PC-9 (cell line): ENCODE data around the gene SMIM27. TPM values are rescaled to one million over a fixed set of nuclear protein-coding genes. Genes with fewer than 3 reads are reported as not detected.

Source experiments
- Bru-seq: library from RNA; stranded (reverse); fragments of 400-500 nt; gene quantifications from one replicate; lab custom pipeline; 2021; lab: Mats Ljungman, UMichigan
- BruChase-seq, 2 experiments: library from RNA; stranded (reverse); fragments of 400-500 nt; gene quantifications; one replicate each; lab custom pipeline; 2021; lab: Mats Ljungman, UMichigan
- BruUV-seq: library from RNA; stranded (reverse); fragments of 400-500 nt; replicated peaks from 2 replicates; lab custom pipeline; 2021; lab: Mats Ljungman, UMichigan
- CTCF ChIA-PET: fragments of 300-600 bp; sonication (Branson Sonifier 250); formaldehyde crosslinking; loops from one replicate; lab custom pipeline; 2022; ENCODE audit warnings: antibody characterized with exemption; lab: Charles Lee
- POLR2A ChIA-PET: fragments of 300-600 bp; sonication (Branson Sonifier 250); formaldehyde crosslinking; loops from one replicate; lab custom pipeline; 2022; ENCODE audit warnings: antibody characterized with exemption; ENCODE audit not compliant: unreplicated experiment; lab: Charles Lee
- DNase-seq, 2 experiments: peaks; one replicate each; pipeline versions ENCODE4 v3.0.0 to v3.0.0-alpha.2; 2015 to 2022; ENCODE audit warnings: mixed read lengths in 1 of 2
- H2AFZ ChIP-seq: fragments of 200-600 bp; sonication (generic); 2 replicates; pipeline ENCODE4 v1.8.1; 2017; ENCODE audit warnings: antibody characterized with exemption
- H3F3A ChIP-seq: fragments of 200-600 bp; sonication (generic); 2 replicates; pipeline ENCODE4 v1.8.1; 2017; ENCODE audit warnings: antibody characterized with exemption, mild to moderate bottlenecking, low read depth; ENCODE audit not compliant: insufficient read depth
- H3K27ac ChIP-seq: fragments of 200-600 bp; sonication (generic); 2 replicates; pipeline ENCODE4 v1.6.1; 2016; ENCODE audit warnings: mixed run types
- H3K27me3 ChIP-seq: fragments of 200-600 bp; sonication (generic); 2 replicates; pipeline ENCODE4 v1.6.1; 2016; ENCODE audit warnings: low read depth, mixed run types; ENCODE audit not compliant: insufficient read depth
- H3K36me3 ChIP-seq: fragments of 200-600 bp; sonication (generic); 2 replicates; pipeline ENCODE4 v1.6.1; 2016; ENCODE audit warnings: low read depth, mixed run types
- H3K4me1 ChIP-seq: fragments of 200-600 bp; sonication (generic); replicated peaks from 2 replicates; pipeline ENCODE4 v1.6.1; 2016; ENCODE audit warnings: mixed run types; ENCODE audit not compliant: insufficient read depth
- H3K4me2 ChIP-seq: fragments of 200-600 bp; sonication (generic); 2 replicates; pipeline ENCODE4 v1.6.1; 2017; ENCODE audit warnings: mixed run types
- H3K4me3 ChIP-seq: fragments of 200-600 bp; sonication (generic); 2 replicates; pipeline ENCODE4 v1.6.1; 2016; ENCODE audit warnings: mixed run types
- H3K79me2 ChIP-seq: fragments of 200-600 bp; sonication (generic); 2 replicates; pipeline ENCODE4 v1.6.1; 2017; ENCODE audit warnings: low read depth, mixed run types
- H3K9me2 ChIP-seq: fragments of 200-600 bp; sonication (generic); 2 replicates; pipeline ENCODE4 v1.8.1; 2017; ENCODE audit warnings: mild to moderate bottlenecking; ENCODE audit not compliant: insufficient read depth
- H3K9me3 ChIP-seq: fragments of 200-600 bp; sonication (generic); 2 replicates; pipeline ENCODE4 v1.8.1; 2016; ENCODE audit warnings: low read depth; ENCODE audit not compliant: insufficient read depth
- H4K20me1 ChIP-seq: fragments of 200-600 bp; sonication (generic); 2 replicates; pipeline ENCODE4 v1.8.1; 2017; ENCODE audit not compliant: insufficient read depth
- CTCF ChIP-seq: fragments of 200-600 bp; sonication (generic); conservative IDR thresholded peaks from 2 replicates; pipeline ENCODE4 v1.6.1; 2017; ENCODE audit warnings: mixed run types, antibody characterized with exemption, mild to moderate bottlenecking, moderate library complexity
- EZH2 ChIP-seq: fragments of 200-600 bp; sonication (generic); IDR thresholded peaks from 2 replicates; pipeline ENCODE4 v1.8.0; 2017; ENCODE audit warnings: antibody characterized with exemption, low read depth
- intact Hi-C: fragments of 100-400 bp; cut with micrococcal nuclease; formaldehyde crosslinking; loops from one replicate; pipeline ENCODE4 v1.10.0; 2022; ENCODE audit not compliant: unreplicated experiment
- long read RNA-seq: library from polyadenylated mRNA; stranded (forward); transcript quantifications from one replicate; pipeline ENCODE4 v2.0.0, GENCODE V29; 2022
- total RNA-seq: library from RNA; stranded (reverse); gene quantifications from 2 replicates; pipeline ENCODE4 v1.2.3, GENCODE V29; 2021

Gene SMIM27
- 8.0 and 8.2 TPM in 2 replicates for total RNA-seq
- percentile 40 among the genes with signal in this experiment for Bru-seq, nascent RNA
- BruChase-seq, experiment 1, labeled RNA remaining after a 2-hour chase = percentile 25 among the genes with signal in this experiment
- BruChase-seq, experiment 2, labeled RNA remaining after a 6-hour chase = percentile 39 among the genes with signal in this experiment
- long read RNA-seq, partial matches to known transcripts = 31 of 34 reads
- long read RNA-seq, other reads (novel, unspliced or antisense) = 1 of 34 reads

GRCh38 chr9:32552172-32552872 is at the start of gene SMIM27, which contains the start of gene TOPORS:
SMIM27 (plus strand) TSS chr9:32552327; CDS start chr9:32552435, 108 bp downstream.
TOPORS (minus strand) TSS chr9:32552586; CDS start chr9:32552436, 150 bp downstream.
- TF ChIP-seq CTCF = no peak
- TF ChIP-seq EZH2 = no peak
- POLR2A ChIA-PET = interaction anchor here (0.5 to 0.7 kb wide), 3 partner anchors 25 to 168 kb away, joined by 3 to 9 read pairs (median 5); partner anchors contain the start of gene RIGI
- peak within 1 kb of the TSS; percentile 77 for H3K27ac ChIP-seq
- no peaks in the 10 kb centered on the region for H3K27me3 ChIP-seq
- intact Hi-C loops = loop anchor here (2.0 kb wide), 1 partner anchor 20 kb away; the partner anchor contains the start of gene NDUFB6
- H3K4me3 ChIP-seq = peak within 1 kb of the TSS; percentile 95
- no peaks in the 10 kb centered on the region for H3K9me2 ChIP-seq
- peaks cover 15% of the 10 kb centered on the region for H3K4me1 ChIP-seq
- peak; percentile 74 to 76 for DNase-seq
- peak within 1 kb of the TSS; percentile 88 for H3K4me2 ChIP-seq
- H3K36me3 ChIP-seq = no peaks in the 10 kb centered on the region
- BruUV-seq = TSS peak; percentile 68
- no peaks in the 10 kb centered on the region for H3K9me3 ChIP-seq
- H3K79me2 ChIP-seq = peaks cover 46% of the 10 kb centered on the region
- peak within 1 kb of the TSS; percentile 86 for H2AFZ ChIP-seq
- CTCF ChIA-PET = interaction anchor here (0.9 kb wide), 1 partner anchor 173 kb away, joined by 7 read pairs; no protein-coding TSS in a partner anchor
- peaks cover 14% of the 10 kb centered on the region for H4K20me1 ChIP-seq
- no peaks in the 10 kb centered on the region for H3F3A ChIP-seq

- peak in 1 of 2 experiments; percentile 67 for DNase-seq
- Histone ChIP-seq H3K4me3 (no peak overlapping the region), H3F3A (no peaks in the 10 kb centered on the region; the same call in 1 of the 2 replicates), H3K36me3 (no peaks in the 10 kb centered on the region), H4K20me1 (no peaks in the 10 kb centered on the region), H3K27me3 (no peaks in the 10 kb centered on the region), H3K9me3 (no peaks in the 10 kb centered on the region; the same call in 1 of the 2 replicates), H2AFZ (no peak overlapping the region), H3K9me2 (no peaks in the 10 kb centered on the region), H3K79me2 (no peaks in the 10 kb centered on the region), H3K27ac (no peak overlapping the region), H3K4me2 (no peak overlapping the region), H3K4me1 (peaks cover 8% of the 10 kb centered on the region)
- intact Hi-C loops = no loop called here
- ChIA-PET CTCF (no interaction called here), POLR2A (no interaction called here)
- BruUV-seq = no TSS peak
- TF ChIP-seq EZH2 = no peak
- no peak for TF ChIP-seq CTCF
Measured at GRCh38 chr9:32502464-32502863, 49.7 kb upstream of the SMIM27 start.

- intact Hi-C loops = no loop called here
- no peak overlapping the region for H3K27ac ChIP-seq
- no peaks in the 10 kb centered on the region for H4K20me1 ChIP-seq
- H3K36me3 ChIP-seq = no peaks in the 10 kb centered on the region
- no peaks in the 10 kb centered on the region; the same call in 1 of the 2 replicates for H3K9me3 ChIP-seq
- no peaks in the 10 kb centered on the region for H3K79me2 ChIP-seq
- BruUV-seq = no TSS peak
- H3K27me3 ChIP-seq = no peaks in the 10 kb centered on the region
- no peak overlapping the region for H3K4me3 ChIP-seq
- DNase-seq = no peak
- POLR2A ChIA-PET = no interaction called here
- no peaks in the 10 kb centered on the region; the same call in 1 of the 2 replicates for H3F3A ChIP-seq
- TF ChIP-seq CTCF = no peak
- TF ChIP-seq EZH2 = no peak
- no peak overlapping the region for H2AFZ ChIP-seq
- peaks cover 8% of the 10 kb centered on the region for H3K4me1 ChIP-seq
- no peaks in the 10 kb centered on the region for H3K9me2 ChIP-seq
- no peak overlapping the region for H3K4me2 ChIP-seq
- CTCF ChIA-PET = no interaction called here
Measured at GRCh38 chr9:32503008-32503407, 49.1 kb upstream of the SMIM27 start.
